Stimulated activated CD4-positive, alpha-beta T cell treated with anti-CD3 and anti-CD28 coated beads, TNF-alpha, amount 100 ng/mL, for 24 hours (primary cell): ENCODE data around the gene GULP1.

Experiments
- DNase-seq, 3 experiments: peaks; one replicate each; pipeline ENCODE4 v3.0.0-alpha.2; 2020; ENCODE audit warnings: low read depth in 3 of 3

The GULP1 gene

DNA sequence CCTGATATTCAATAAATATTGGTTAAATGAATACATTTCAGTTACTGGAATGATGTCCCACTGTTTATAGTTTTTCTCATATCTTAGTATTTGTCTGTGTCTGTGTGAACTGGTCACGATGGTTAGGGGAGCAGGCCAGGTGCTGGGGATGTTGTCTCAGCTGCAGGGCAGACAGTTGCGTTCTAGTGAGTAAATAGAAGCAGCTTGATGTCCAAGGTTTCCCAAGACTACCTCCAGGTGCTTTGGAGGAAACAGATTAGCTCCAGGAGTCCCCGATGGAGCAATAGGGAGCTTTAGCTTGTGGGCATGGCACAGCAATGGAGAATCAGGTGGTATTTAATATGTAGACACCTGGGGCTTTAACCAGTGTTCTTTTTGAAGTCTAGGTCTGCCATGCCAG is 75.5 kb downstream of the GULP1 start:
- DNase-seq = no peak

DNA sequence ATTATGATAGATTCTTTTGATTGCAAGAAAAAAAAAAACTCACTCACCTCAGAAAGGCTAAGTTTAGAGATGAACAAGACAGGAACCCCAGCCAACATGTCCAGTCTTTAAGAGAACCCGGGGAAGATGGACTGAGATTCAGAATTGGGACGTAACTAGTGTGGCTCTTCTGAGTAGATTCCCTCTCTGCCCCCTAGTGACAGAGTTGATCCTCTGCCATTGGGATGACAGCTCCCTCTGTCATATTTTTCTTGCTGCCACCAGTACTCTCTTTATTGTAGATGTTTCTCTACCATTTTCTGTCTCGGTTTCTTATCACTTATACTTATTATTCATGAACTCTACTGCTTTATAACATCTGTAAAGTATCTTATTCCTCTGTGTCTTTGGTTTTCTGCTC is 77.7 kb downstream of the GULP1 start:
- DNase-seq = no peak

DNA sequence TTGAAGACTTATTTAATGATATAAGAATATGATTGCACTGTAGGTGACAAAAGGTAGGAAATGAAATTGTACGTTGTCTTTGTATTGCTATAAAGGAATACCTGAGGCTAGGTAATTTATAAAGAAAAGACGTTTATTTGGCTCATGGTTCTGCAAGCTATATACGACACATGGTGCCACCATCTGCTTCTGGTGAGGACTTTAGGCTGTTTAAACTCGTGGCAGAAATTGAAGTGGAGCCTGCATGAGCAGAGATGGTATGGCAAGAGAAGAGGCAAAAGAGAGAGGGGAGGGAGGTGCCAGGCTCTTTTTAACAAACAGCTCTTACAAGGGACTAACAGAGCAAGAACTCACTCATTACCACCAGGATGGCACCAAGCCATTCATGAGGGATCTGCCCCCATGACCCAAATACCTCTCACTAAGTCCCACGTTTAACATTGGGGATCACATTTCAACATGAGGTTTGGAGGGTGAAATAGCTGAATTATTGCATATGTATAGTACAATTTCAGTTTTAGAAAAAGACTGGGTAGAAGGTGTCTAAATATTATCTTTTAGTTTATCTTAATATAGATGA is 86.8 kb downstream of the GULP1 start:
- no peak for DNase-seq

DNA sequence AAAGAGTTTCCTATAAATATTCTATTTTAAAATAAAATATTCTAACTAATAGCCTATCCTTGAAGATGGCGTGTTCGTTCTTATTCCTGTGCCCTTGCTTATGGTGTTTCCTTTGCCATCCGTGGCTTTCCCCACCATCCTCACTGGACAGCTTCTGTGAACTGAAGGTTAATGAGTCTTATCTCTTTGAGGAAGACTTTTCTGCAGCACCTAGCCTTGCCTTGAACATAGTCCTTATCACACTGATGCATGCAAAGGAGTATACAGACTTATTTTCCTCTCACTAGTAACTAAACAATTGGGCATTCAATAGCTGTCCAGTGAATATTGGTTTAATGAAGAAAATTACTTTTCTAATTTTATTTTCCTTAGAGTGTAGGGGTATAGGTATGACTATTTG is 88.1 kb downstream of the GULP1 start:
- DNase-seq = no peak

DNA sequence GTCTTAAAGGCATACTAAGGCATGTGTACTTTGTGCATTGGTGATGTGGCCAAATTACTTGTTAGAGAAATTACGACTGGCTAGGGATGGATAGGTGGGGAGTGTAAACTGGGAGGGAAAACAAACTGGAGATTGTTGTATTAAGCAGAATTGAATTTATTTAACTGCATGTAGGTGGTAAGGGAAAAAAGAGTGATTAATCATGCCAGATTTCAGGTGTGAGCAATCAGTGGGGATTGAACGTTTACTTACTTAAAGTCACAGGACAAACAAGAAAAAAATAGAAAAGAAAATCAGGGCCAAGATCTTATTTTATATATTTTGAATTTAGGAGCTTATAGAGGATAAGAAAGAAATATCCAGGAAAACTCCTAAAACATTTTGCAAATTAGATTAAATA is 88.6 kb downstream of the GULP1 start:
- DNase-seq = no peak

DNA sequence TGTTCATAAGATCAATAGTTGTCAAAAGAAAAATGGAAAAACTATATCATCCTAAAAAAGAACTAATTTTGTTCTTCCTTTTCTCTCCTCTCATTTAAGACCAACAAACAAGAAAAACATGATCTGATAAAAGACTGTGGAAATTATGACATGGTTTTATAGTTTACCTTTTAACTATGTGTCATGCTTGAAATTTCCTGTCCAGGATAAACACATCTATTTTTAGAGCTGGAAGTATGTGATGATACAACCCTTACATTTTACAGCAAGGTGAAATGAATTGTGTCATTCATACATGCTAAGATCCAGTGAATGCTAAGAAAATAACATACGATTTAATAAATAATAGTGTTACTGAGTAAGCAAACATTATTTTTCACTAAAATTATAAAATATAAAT is 89.9 kb downstream of the GULP1 start:
- DNase-seq = no peak

DNA sequence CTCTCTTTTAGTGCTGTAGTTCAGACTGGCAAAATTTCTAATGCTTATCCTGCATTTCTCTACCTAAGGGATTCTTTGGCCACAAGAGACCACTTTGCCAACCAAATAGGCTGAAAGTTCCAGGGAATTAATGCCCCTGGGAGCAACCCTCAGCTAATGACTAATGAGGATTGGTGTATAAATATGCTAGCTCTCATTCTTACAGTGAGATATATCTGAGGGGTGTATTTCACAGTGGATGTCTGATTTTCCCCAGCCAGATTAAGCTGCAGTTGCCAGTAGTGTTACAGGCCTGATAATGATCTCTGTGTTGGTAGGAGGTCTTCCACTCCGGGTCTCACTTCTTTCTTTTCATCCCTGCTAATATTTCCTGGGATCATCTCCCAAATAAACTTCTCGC is 90.4 kb downstream of the GULP1 start:
- no peak for DNase-seq

DNA sequence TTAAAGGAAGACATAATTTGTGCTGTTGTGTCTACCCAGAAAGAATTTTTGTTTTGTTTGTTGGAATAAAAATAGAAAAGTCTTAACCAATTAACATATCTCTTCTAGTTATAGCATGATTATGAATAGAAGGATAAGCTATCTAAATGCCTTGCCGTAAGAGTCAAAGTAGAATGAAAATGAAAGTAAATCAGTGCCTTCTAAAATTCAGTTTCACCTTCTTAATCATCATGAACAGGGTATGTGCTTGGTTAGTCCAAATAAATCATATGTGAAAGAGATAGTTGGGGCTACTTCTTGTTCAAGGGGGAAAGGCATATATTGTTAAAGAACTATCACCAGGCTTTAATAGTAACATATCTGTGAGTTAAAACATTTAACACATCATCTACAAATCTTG is 91.5 kb downstream of the GULP1 start:
- DNase-seq = no peak

DNA sequence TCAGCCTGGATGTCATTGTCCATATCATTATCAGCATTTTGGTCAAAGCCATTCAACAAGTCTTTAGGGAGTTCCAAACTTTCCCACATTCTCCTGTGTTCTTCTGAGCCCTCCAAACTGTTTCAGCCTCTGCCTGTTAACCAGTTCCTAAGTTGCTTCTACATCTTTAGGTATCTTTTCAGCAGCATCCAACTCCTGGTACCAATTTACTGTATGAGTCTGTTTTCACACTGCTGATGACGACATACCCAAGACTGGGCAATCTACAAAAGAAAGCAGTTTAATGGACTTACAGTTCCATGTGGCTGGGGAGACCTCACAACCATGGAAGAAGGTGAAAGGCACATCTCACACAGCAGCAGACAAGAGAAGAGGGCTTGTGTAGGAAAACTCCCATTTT is 94.2 kb downstream of the GULP1 start:
- no peak for DNase-seq

DNA sequence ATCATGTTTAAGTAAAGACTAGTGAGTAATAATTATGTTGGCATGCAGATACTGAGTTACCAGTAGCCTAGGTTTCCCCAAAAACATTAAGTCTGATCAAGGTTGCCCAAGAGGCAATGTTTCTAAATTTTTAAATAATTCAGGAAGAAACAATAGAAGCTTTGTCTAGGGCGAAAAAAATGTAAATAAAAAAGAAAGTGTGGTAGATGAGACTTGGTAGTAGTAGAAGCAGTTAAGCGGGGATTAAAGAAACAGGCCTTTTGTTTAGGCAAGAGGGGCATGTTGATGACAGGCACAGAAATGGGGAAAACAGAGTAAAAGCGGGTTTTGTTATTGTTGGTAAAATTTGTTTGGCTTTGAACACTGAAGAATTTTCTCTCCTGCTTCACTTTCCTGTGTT is 97.2 kb downstream of the GULP1 start:
- no peak for DNase-seq

DNA sequence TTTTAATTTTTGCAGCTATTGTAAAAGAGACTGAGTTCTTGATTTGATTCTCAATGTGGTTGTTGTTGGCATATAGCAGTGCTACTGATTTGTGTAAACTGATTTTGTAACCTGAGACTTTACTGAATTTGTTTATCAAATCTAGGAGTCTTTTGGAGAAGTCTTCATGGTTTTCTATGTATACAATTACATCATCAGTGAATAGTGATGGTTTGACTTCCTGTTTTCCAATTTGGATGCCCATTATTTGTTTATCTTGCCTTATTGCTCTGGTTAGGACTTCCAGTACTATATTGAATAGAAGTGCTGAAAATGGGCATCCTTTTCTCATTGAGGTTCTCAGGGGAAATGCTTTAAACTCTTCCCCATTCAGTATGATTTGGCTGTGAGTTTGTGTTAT is 99.7 kb downstream of the GULP1 start:
- no peak for DNase-seq

DNA sequence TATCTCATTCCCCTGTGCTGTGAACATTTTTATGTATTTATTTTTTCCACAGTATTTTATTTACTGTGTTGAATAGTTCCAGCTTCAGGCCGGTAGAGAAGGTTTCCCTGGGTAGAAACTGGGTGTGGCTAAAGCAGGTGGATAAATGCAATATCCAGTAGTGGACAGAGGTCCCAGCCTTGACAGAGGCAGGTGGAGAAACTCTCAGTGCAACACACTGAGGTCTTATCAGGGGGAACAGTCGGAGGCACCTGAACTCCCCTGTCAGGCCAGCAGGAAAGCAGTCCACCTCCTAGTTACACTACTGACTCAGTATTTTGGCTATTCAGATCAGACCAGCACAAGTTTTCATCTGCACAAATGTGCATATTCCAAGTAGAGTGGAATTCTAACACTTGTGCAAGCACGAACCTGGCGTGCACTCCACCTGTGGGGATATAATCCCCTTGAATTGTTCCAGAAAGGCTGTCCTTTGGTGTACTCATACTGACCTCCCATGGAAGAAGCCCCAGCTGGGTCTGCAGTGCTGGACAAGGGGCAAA is 103.3 kb downstream of the GULP1 start:
- no peak for DNase-seq

DNA sequence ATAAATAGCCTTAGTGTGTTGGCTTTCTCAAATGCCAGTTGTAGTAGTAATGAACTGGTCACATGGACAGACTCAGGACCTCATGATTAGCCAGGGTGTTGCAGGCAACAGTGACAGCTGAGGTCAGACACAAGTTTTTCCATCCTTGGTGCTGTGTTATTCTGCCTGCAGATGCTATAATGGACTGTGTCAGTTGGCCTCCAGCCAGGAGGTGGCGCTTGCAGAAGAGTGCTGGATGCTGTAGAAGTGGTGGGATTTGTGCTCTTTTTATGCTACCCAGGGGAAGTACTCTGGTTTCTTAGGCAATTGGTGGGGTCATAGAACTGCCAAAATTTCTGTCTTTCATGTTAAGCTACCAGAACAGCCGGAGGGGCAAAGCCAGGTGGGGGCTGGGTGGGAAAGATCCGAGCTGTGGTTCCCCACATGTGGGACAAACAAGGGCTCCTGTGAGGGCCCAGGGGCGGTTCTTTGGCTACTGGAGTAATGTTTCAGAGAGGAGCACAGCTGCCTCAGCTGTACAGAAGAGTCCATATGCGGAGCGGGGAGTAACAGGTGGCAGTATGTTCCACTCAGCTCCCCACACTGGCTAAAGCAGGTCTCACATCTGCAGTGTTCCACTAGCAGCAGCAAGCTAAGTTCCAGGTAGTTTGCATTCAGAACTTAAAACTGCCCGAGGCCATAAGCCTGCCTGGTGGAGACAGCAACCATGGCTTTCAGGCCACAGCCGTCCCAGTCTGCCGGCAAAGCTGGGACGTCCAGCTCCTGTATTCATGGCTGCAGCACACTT is 104.4 kb downstream of the GULP1 start:
- no peak for DNase-seq

DNA sequence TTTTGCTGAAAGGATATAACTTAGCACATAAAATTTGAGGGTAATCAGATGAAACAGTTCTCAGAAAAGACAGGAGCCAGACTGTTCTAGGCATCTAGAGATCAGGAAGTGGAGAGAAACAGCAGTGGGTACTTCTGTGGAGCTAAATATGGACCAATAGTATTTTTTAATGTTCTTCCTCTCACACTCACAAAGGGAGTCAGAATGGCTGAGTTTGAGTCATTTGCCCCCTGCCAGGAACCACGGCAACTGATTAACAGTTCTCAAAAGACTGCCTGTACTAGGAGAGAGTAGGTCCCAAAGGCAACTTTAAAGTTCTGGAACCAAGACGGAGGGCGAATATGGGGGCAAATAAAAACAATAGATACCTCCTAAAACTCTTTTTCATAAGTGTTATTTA is 107.5 kb downstream of the GULP1 start:
- no peak for DNase-seq

DNA sequence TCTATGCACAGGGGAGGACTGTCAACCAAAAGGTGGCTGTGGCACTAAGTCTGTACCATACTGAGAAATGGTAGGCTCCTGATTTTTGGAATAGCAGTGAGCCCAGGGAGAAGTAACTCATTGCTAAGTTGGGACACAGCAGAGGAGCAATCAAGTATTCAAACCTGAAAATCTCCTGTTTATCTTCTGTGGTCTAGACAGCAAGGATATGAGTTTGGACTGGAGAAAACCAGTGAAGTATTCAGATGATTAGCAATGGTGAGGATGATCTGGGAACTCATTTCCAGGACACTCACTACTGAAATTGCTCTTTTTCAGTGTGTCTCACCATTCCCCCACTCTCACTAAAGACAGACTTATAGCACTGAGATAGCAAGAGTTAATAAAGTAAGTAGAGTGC is 112.0 kb downstream of the GULP1 start:
- DNase-seq = no peak

DNA sequence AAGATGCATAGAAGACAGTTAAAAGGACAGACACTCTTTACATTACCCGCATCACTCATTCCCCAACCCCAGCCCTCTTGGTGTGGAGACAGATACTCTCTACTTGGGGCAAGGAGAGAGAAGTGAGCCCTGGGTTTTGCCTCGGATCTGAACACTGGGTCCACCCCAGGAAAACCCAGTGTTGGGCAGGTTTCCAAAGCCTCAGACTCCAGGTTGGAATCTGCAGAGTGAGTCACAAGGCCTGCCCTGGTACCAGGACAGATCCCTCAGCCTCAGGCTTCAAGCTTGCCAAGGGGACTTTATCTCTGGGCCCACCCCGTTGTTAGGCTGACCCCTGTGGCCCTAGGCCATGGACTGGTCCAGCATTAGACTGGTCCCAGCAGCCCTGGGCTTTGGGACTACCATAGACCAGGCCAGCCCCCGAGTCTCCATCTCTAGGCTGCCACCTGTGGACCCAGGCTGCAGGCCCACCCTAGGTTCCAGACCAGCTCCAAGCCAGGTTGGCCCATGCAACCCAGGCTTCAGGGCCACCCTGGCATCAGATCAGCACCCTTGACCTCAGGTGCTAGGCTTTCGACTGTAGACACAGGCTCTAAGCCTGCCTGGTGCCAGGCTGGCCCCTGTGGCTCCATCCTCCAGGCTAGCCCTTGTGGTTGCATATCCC is 112.8 kb downstream of the GULP1 start:
- DNase-seq = no peak

DNA sequence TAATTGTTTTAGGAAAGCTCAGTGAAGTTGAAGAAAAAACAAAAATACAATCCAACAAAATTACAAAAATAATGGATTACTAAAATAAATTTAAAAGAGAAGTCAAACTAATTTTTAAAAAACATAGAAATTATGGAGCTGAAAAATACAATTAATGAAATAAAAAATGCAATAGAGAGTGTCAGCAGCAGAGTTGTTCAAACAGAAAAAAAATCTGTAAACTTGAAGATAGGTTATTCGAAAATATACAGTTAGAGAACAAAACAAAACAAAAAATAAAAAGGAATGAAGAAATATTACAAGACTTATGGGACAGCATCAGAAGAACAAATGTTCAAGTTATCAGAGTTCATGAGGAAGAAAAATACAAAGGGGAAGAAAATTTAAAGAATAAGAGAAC is 114.7 kb downstream of the GULP1 start:
- no peak for DNase-seq

DNA sequence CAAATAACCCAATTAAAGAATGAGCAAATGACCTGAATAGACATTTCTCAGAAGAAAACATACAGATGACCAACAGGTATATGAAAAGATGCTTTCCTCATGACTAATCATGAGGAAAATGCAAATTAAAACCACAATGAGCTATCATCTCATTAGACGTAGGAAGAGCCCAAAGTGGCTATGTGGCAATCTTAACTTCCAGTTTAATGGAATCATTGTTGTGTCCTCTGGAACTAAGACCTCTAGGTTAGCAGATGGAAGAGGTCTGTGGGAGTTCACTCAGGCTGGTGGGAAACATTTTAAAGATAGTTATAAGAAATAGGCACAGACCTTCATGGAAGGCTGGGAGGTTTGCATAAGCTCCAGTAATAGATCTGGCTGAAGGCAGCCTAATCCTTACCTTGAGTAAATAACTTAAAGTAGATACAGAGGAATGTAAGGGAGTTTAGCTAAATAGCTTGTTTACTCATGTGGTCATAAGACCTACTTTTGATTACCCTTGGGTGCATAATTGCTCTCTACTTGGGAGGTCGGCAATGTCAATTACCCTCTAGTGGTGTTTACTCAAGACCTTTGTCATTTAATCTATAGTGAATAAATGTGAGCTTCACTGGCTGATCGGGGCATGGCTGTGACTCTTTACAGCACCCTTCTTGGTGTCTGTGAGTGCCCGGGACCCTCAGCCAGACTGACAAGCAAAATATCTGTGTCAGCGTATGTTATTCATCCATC is 119.0 kb downstream of the GULP1 start:
- DNase-seq = no peak

DNA sequence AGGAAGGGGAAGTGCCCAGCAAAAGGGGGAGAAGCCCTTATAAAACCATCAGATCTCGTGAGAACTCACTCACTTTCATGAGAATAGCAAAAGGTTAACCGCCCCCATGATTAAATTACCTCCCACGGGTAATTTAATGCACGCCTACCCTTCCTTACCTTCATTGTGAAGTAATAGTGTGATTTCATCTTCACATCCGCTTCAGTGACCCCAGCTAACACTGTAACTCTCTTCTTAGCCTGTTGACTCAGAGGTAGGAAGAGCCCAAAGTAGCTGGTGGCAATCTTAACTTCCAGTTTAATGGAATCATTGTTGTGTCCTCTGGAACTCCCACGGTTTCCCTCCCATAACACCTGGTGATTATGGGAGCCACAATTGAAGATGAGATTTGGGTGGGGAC is 120.5 kb downstream of the GULP1 start:
- DNase-seq = no peak

DNA sequence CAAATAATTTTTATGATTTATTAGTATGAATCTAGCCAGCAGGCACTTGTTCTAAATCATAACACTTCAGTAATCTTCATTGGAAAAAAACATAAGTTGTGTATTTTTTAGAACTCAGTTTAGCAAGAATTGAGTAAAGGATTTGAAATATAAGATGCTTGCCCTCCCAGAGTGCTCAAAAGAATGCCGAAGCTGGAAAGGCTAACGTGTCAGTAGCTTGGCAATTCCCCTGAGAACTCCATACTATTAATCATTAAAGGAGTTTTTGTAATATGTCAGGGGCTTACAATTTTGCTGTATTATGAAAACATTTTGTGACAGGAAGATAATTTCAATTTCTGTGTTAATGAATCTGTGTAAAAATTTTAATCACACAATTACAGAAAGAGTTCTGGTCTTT is 122.7 kb downstream of the GULP1 start:
- no peak for DNase-seq

DNA sequence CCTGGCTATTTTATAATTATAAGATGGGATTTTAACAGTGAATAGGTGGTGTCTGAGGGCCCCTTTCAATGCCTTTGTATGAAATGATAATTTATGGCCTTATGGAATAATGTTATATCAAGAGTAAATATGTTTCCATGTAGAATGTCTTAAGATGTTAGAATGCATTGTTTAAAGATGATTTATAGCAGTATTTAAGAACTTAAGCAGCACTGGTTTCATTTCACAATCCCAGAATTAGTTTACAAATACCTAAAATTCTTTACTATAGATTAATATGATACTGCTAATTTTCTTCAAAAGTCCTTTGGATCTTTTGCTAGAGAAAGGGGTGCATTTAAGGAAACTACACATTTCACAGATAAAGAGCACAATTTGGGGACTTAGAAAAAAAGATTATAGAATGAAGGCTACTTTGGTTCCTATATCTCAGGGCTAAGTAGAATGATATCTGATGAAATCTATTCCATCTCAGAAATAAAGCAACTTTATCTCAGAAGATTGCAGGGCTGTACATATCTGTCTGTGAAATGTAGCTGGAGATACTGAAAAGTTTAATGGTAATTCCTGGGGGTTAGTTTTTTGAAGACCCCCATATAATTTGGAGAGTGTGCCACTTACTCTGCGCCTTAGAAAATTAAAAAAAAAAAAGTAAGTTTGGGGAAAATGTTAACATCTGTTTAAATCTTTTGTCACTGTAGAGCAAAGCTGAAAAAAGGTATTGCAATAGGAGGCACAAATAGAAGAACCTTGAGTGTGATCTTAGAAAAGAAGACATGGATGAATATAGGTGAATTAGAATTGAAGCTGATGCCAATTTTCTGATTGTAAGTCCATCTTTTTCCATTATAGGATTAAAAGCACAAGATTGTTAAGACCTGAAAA is 123.4 kb downstream of the GULP1 start:
- DNase-seq = no peak

DNA sequence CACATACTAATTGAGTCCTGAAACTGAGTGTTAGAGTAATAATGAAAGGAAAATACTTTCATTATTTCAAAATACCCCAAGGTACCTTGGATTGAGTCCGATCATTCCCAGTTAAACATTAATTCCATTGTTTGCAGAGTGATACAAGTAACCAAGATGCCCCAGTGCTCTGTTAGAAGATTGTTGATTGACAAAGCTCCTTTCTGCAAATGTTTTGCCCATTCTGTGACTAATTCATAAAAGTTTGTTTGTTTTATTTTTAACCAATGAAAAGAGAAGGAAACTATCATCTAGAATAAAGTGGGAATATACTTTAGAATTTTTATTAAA is 124.0 kb downstream of the GULP1 start:
- no peak for DNase-seq
